Lung microvascular endothelial cell (primary cell): ENCODE results near the gene ITSN2. TPM values are rescaled to one million over a fixed set of nuclear protein-coding genes. Genes with fewer than 3 reads are reported as not detected.
"Not testable (repeated sequence)": the region's sequence is repeated elsewhere in the genome, so short reads cannot be mapped to it uniquely, and the experiment has no call there.

Experiments used
- DNase-seq, 2 donors: peaks; one replicate each; pipeline versions ENCODE4 v3.0.0 to v3.0.0-alpha.2; 2010; ENCODE audit warnings: low read depth in 2 of 2
- total RNA-seq: library from RNA; depleted of rRNA; stranded (reverse); fragments of >200 nt; gene quantifications from 2 replicates; pipeline ENCODE4 v1.2.1, GENCODE V29; 2014

Gene ITSN2
- total RNA-seq, 1 donor from 2014 or later: 39.7 TPM

- peak in 1 of 2 donors; percentile 15 for DNase-seq
Measured at GRCh38 chr2:24363301-24363700, 3.0 kb upstream of the ITSN2 start.

- no peak for DNase-seq
Measured at GRCh38 chr2:24362253-24362652, 1.9 kb upstream of the ITSN2 start.

GRCh38 chr2:24360963-24361330 lies 611 bp upstream of the ITSN2 start:
- no peak for DNase-seq

- peak; percentile 28 to 41 for DNase-seq
Measured at GRCh38 chr2:24359129-24360049, 947 bp downstream of the ITSN2 start.

GRCh38 chr2:24357767-24358166 lies 2.6 kb downstream of the ITSN2 start:
- not testable (repeated sequence) for DNase-seq

GRCh38 chr2:24357115-24357514 lies 3.2 kb downstream of the ITSN2 start:
- DNase-seq: not testable (repeated sequence)

GRCh38 chr2:24354957-24355356 lies 5.4 kb downstream of the ITSN2 start:
- DNase-seq: no peak

GRCh38 chr2:24354395-24354794 lies 5.9 kb downstream of the ITSN2 start:
- DNase-seq: no peak

GRCh38 chr2:24353973-24354372 lies 6.4 kb downstream of the ITSN2 start:
- no peak for DNase-seq

- no peak for DNase-seq
Measured at GRCh38 chr2:24353364-24353763, 7.0 kb downstream of the ITSN2 start.

GRCh38 chr2:24352664-24353063 lies 7.7 kb downstream of the ITSN2 start:
- DNase-seq: no peak

- no peak for DNase-seq
Measured at GRCh38 chr2:24351981-24352380, 8.4 kb downstream of the ITSN2 start.

GRCh38 chr2:24351627-24351938 lies 8.8 kb downstream of the ITSN2 start:
- DNase-seq: no peak

- no peak for DNase-seq
Measured at GRCh38 chr2:24350826-24351626, 9.3 kb downstream of the ITSN2 start.

- DNase-seq: no peak
Measured at GRCh38 chr2:24349097-24349496, 11.2 kb downstream of the ITSN2 start.

GRCh38 chr2:24345937-24346336 lies 14.4 kb downstream of the ITSN2 start:
- DNase-seq: no peak

GRCh38 chr2:24343225-24343882 lies 17.0 kb downstream of the ITSN2 start:
- no peak for DNase-seq

- no peak for DNase-seq
Measured at GRCh38 chr2:24342110-24342910, 18.0 kb downstream of the ITSN2 start.

GRCh38 chr2:24339856-24340262 lies 20.5 kb downstream of the ITSN2 start:
- no peak for DNase-seq

- not testable (repeated sequence) for DNase-seq
Measured at GRCh38 chr2:24339098-24339497, 21.2 kb downstream of the ITSN2 start.

GRCh38 chr2:24337890-24338289 lies 22.4 kb downstream of the ITSN2 start:
- no peak for DNase-seq
